ENCODE measurements around the gene SRXN1. TPM values are rescaled to one million over a fixed set of nuclear protein-coding genes. Genes with fewer than 3 reads are reported as not detected.

SRXN1 gene
- total and polyA plus RNA-seq, 9 of the 15 experiments (the other 6 are each of a cell fraction or from before 2014, with no cell fraction given): 6.8 to 36.4 (median 21.6) TPM

GRCh38 chr20:697826-698225 is 44.8 kb upstream of the SRXN1 start:
- no peaks in the 10 kb centered on the region for H4K20me1 ChIP-seq (replicated peaks; ENCODE audit: control insufficient read depth, insufficient read depth, low read length)
- H3K79me2 ChIP-seq (ENCODE audit: control insufficient read depth, insufficient read depth, low read length): no peaks in the 10 kb centered on the region
- intact Hi-C loops (cut with micrococcal nuclease) (no loop called here), in situ Hi-C loops (cut with MboI) (no loop called here)
- H3K9me1 ChIP-seq (ENCODE audit: control insufficient read depth, insufficient read depth, low read length): no peaks in the 10 kb centered on the region
- TF ChIP-seq PHF20 (IDR thresholded peaks at IDR 0.05; ENCODE audit: partially characterized antibody): no peak
- no peak for TF ChIP-seq ZKSCAN1 (IDR thresholded peaks at IDR 0.05; ENCODE audit: low read depth, low read length)
- no peak for TF ChIP-seq NR2C2 (CRISPR knock-in tag; IDR thresholded peaks at IDR 0.05)
- TF ChIP-seq NR2C2 (tag; IDR thresholded peaks at IDR 0.05): no peak
- TF ChIP-seq CREB3L1 (IDR thresholded peaks at IDR 0.05; ENCODE audit: borderline replicate concordance, low read depth): no peak
- no peak for TF ChIP-seq RCOR1 (IDR thresholded peaks at IDR 0.05; ENCODE audit: borderline replicate concordance in 1 of 2, low read depth in 2 of 2, low read length in 2 of 2)
- no peak for TF ChIP-seq CBFA2T2 (conservative IDR thresholded peaks at IDR 0.05)
- no peak for TF ChIP-seq HOMEZ (CRISPR knock-in tag; IDR thresholded peaks at IDR 0.05)
- FAIRE-seq: no peak
- H3K9ac ChIP-seq (ENCODE audit: insufficient read depth in 1 of 2, low read depth in 2 of 2, low read length in 2 of 2): peak overlapping the region in 1 of 2 experiments; percentile 52; a peak in 2 of 4 replicates
- WGBS (ENCODE audit: insufficient coverage, low coverage, missing lambda C conversion rate): 86% methylated on average over 2 of the region's 9 CpGs
- ChIA-PET CTCF (ENCODE audit: low intra/inter-chr PET ratio) (no interaction called here), POLR2A (interaction anchor here (1.1 kb wide), 1 partner anchor 8 kb away, joined by 4 read pairs; no protein-coding TSS in a partner anchor)
- no peak for ATAC-seq
- no peaks in the 10 kb centered on the region for H3K9me3 ChIP-seq (replicated peaks; ENCODE audit: control insufficient read depth, insufficient read depth, low read depth, low read length)
- no peak overlapping the region for H3K4me2 ChIP-seq (ENCODE audit: insufficient read depth, low read length)
- H2AFZ ChIP-seq (ENCODE audit: low read depth, low read length): no peak overlapping the region
- no peaks in the 10 kb centered on the region for H3K27me3 ChIP-seq (ENCODE audit: control insufficient read depth in 2 of 2, insufficient read depth in 2 of 2, low read length in 2 of 2)
- DNase-seq (ENCODE audit: extremely low read depth in 1 of 4, low spot score in 3 of 4): no peak
- no peaks in the 10 kb centered on the region for H3K36me3 ChIP-seq (ENCODE audit: control insufficient read depth, insufficient read depth, low read length)
- H3K4me1 ChIP-seq (replicated peaks in 1 of 2; ENCODE audit: control insufficient read depth in 2 of 2, insufficient read depth in 2 of 2, low read length in 2 of 2): peaks cover 1 to 19% of the 10 kb centered on the region in 2 experiments; a peak in 4 of 5 replicates
- no TSS peak for BruUV-seq (replicated peaks)
- H3K4me3 ChIP-seq: no peak overlapping the region
- no peak overlapping the region for H3K27ac ChIP-seq (ENCODE audit: extremely low read depth, low read depth, low read length)

Measured in K562 (cell line).